SK-N-MC (cell line): Measurements from ENCODE around the gene LHX1.

Source experiments
- EZH2 ChIP-seq: fragments of 200-600 bp; sonication (generic); IDR thresholded peaks from one replicate; pipeline ENCODE4 v1.6.1; 2017; ENCODE audit warnings: antibody characterized with exemption
- POLR2AphosphoS5 ChIP-seq: IDR thresholded peaks from 2 replicates; pipeline ENCODE4 v1.6.1; 2012; ENCODE audit warnings: mild to moderate bottlenecking, low read depth, low read length, borderline replicate concordance

DNA sequence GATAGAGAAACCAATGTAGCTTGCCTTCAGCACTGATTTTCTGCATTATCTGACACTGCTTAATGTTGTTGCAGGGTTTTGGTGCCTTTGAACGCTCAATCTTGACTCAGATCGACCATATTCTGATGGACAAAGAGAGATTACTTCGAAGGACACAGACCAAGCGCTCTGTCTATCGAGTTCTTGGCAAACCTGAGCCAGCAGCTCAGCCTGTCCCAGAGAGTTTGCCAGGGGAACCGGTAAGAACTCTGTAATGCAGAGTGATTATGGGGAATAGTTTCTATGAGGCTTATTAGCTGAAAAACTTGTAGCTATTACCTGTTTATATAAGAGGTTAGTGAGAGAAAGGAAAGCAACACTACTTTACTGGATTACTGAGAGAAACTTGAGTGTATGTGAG lies 51.9 kb downstream of the LHX1 start:
- TF ChIP-seq EZH2 (no peak), POLR2AphosphoS5 (no peak)
